GM12878 (cell line): ENCODE measurements around the gene RNU2-1.

Experiments
- BCL11A ChIP-seq: IDR thresholded peaks from 2 replicates; pipeline ENCODE4 v1.6.1; 2011; ENCODE audit warnings: low read depth, low read length
- CTCF ChIP-seq, 3 experiments: IDR thresholded peaks in 2 of 3; conservative IDR thresholded peaks in 1 of 3; 2 replicates each; pipeline ENCODE4 v1.5.1; 2011; ENCODE audit warnings: low read depth in 3 of 3, low read length in 3 of 3, mild to moderate bottlenecking in 3 of 3, control low read depth in 2 of 3, moderate library complexity in 2 of 3, inconsistent platforms in 1 of 3, mixed read lengths in 1 of 3; ENCODE audit not compliant: control insufficient read depth in 2 of 3, insufficient read depth in 1 of 3; ENCODE audit errors: extremely low read depth in 1 of 3
- EP300 ChIP-seq, 2 experiments: fragments of 150-350 bp in 1 of 2; IDR thresholded peaks; 2 replicates each; pipeline ENCODE4 v1.6.1; 2011 to 2012; ENCODE audit warnings: low read depth in 2 of 2, low read length in 2 of 2, borderline replicate concordance in 1 of 2, improper control_type of control experiment in 1 of 2, inconsistent platforms in 1 of 2; ENCODE audit not compliant: control insufficient read depth in 1 of 2
- EZH2 ChIP-seq: IDR thresholded peaks from 2 replicates; pipeline ENCODE4 v1.6.1; 2012; ENCODE audit warnings: low read depth, mild to moderate bottlenecking, control low read depth, inconsistent platforms, low read length, borderline replicate concordance; ENCODE audit not compliant: control insufficient read depth
- KAT2A ChIP-seq: conservative IDR thresholded peaks from 2 replicates; pipeline ENCODE4 v1.6.1; 2011; ENCODE audit warnings: low read depth, low read length; ENCODE audit not compliant: control insufficient read depth
- POLR2AphosphoS5 ChIP-seq: IDR thresholded peaks from 2 replicates; pipeline ENCODE4 v1.6.1; 2011; ENCODE audit warnings: mild to moderate bottlenecking, low read length, inconsistent platforms
- RAD51 ChIP-seq: fragments of 450-650 bp; IDR thresholded peaks from 2 replicates; pipeline ENCODE4 v1.6.1; 2016; ENCODE audit warnings: moderate library complexity, mild to moderate bottlenecking, inconsistent platforms
- REST ChIP-seq: IDR thresholded peaks from 2 replicates; pipeline ENCODE4 v1.6.1; 2012; ENCODE audit warnings: mild to moderate bottlenecking, low read depth, low read length
- RFX5 ChIP-seq: IDR thresholded peaks from 2 replicates; pipeline ENCODE4 v1.6.1; 2011; ENCODE audit warnings: low read depth, low read length, improper control_type of control experiment
- SUPT20H ChIP-seq: IDR thresholded peaks from 2 replicates; pipeline ENCODE4 v1.6.1; 2011; ENCODE audit warnings: low read depth, mild to moderate bottlenecking, low read length, moderate library complexity, borderline replicate concordance; ENCODE audit not compliant: control insufficient read depth
- TAF1 ChIP-seq: IDR thresholded peaks from 2 replicates; pipeline ENCODE4 v1.6.1; 2011; ENCODE audit warnings: mild to moderate bottlenecking, low read depth, low read length, borderline replicate concordance
- TBL1XR1 ChIP-seq: IDR thresholded peaks from 2 replicates; pipeline ENCODE4 v1.6.1; 2012; ENCODE audit warnings: low read depth, low read length, improper control_type of control experiment
- ZBED1 ChIP-seq: IDR thresholded peaks from 2 replicates; pipeline ENCODE4 v1.6.1; 2016; ENCODE audit warnings: borderline replicate concordance

GRCh38 chr17:43193251-43193650 is 40.5 kb downstream of the RNU2-1 start:
- TF ChIP-seq RAD51 (no peak), CTCF (IDR thresholded peaks at IDR 0.05 in 2 of 3, conservative IDR thresholded peaks at IDR 0.05 in 1 of 3; ENCODE audit: control insufficient read depth in 2 of 3, extremely low read depth in 1 of 3, insufficient read depth in 1 of 3, low read depth in 3 of 3, low read length in 3 of 3) (no peak), ZBED1 (no peak), RFX5 (no peak), POLR2AphosphoS5 (no peak), SUPT20H (no peak), EP300 (IDR thresholded peaks at IDR 0.05; ENCODE audit: borderline replicate concordance in 1 of 2, control insufficient read depth in 1 of 2, low read depth in 2 of 2, low read length in 2 of 2) (no peak), TAF1 (no peak), KAT2A (no peak), EZH2 (no peak), TBL1XR1 (no peak), BCL11A (no peak), REST (no peak)
